ENCODE results near the gene MFNG.
"Not testable (repeated sequence)": the region's sequence is repeated elsewhere in the genome, so short reads cannot be mapped to it uniquely, and the experiment has no call there.

Gene MFNG

GRCh38 chr22:37486224-37486845, at the start of gene MFNG:
MFNG (minus strand) TSS chr22:37486384; CDS start chr22:37486177, 207 bp downstream.
- DNase-seq, result peak; percentile 90

- DNase-seq, result no peak
Measured at GRCh38 chr22:37535159-37535558, 49.0 kb upstream of the MFNG start.

DNA sequence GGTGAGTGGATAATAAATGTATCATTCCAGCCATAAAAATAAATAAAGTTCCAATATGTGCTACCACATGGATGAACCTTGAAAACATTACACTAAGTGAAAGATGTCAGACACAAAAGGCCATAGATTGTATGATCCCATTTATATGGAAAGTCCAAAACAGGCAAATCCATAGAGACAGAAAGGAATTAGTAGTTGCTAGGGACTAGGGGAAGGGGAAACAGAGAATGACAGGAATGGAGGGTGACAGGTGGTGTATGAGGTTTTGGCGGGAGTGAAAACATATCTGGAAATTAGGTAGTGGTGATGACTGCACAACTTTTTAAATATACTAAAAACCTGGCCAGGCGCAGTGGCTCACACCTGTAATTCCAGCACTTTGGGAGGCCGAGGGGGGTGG, 48.3 kb upstream of the MFNG start:
- DNase-seq, result no peak

GRCh38 chr22:37533995-37534394, 47.8 kb upstream of the MFNG start:
- peak; percentile 55 for DNase-seq

DNA sequence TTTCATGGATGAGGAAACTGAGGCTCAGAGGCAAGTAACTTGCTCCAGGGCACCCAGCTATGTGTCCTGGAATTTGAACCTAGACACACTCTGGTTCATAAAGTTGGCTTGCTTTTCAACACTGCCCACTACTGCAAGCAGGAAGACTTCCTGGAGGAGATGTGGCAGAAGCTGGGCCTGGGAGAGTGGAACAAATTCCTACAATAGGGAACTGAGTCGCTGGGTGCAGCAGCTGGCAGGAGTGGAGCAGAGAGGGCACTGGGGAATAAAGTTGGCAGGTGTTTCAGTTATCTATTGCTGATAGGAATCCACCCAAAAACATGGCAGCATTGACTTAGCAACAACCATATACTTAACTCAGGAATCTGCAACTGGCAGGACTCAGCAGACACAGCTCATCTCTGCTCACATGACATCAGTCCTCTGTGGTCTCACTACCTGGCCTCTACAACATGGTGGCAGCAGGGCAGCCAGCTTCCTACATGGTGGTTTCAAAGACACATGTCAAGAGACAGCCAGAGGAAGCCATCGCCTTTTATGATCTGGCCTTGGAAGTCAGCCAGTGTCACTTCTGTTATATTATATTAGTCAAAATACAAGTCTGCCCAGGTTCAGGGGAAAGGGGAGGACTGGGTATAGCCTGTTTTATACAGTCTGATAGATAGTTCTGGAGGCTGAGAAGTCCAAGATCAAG, 43.6 kb upstream of the MFNG start:
- peak; percentile 28 for DNase-seq

DNA sequence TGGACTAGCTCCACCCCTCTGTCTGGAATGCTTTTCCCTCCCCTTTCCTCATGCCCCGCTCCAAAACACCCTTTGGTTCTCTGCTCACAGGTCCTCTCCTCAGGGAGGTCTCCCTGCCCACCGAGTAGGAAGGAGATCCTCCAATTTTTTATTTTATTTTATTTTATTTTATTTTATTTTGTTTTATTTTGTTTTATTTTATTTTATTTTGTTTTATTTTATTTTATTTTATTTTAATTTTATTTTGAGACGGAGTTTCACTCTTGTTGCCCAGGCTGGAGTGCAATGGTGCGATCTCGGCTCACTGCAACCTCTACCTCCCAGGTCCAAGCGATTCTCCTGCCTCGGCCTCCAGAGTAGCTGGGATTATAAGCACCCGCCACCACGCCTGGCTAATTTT, 41.8 kb upstream of the MFNG start:
- DNase-seq, result not testable (repeated sequence)

GRCh38 chr22:37527081-37527752, 41.0 kb upstream of the MFNG start:
- DNase-seq, result not testable (repeated sequence)

DNA sequence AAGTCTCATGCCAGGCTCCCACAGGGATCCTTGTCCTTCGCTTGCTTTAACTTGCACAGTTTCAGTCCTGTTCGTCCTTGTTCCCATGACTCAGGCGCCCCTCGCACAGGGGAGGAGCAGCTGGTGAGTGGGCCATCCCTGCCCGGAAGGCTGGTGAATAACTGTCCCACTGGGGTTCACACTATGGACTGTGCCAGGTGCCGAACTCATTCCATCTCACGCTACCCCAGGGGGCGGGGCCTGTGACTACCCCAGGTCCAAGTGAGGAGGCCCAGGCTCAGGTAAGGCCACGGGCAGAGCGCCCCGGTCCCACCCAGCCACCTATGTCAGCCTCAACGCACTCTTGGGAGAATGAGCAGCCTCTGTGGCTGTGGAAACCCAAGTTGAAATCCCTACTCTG, 40.2 kb upstream of the MFNG start:
- no peak for DNase-seq

- no peak for DNase-seq
Measured at GRCh38 chr22:37525746-37526350, 39.7 kb upstream of the MFNG start.

DNA sequence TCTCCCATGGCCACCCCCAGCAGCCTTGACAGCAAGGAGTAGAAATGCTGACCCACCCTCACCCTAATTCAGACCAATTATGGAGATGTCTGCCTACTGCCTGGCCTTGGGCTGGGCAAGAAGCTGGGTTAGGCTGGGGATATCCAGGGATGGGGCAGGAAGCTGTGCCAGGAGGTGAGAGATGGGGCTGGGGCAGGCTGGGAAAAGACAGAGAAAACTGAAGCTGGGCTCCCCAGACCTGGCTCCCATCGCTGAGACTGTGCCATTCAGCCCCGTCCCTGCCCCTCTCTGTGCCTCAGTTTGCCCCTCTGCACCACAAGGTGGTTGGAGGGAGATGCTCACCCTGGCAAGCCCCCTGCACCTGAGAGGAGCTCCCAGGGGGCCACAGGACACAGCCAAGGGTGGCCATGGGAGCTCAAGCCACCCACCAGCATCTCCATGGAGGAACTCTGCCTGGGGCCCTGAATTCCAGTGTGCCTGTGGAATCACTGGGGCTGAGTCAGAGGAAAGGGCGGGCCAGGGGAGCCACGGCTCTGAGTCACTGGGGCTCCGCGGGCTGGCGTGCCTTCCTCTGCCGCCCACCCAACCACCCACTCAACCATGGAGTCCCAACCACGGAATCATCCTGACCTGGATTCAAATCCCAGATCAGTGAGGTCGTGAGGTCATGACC, 39.0 kb upstream of the MFNG start:
- DNase-seq, result no peak

- DNase-seq, result no peak
Measured at GRCh38 chr22:37522482-37522881, 36.3 kb upstream of the MFNG start.

- no peak for DNase-seq
Measured at GRCh38 chr22:37521236-37521739, 35.1 kb upstream of the MFNG start.

DNA sequence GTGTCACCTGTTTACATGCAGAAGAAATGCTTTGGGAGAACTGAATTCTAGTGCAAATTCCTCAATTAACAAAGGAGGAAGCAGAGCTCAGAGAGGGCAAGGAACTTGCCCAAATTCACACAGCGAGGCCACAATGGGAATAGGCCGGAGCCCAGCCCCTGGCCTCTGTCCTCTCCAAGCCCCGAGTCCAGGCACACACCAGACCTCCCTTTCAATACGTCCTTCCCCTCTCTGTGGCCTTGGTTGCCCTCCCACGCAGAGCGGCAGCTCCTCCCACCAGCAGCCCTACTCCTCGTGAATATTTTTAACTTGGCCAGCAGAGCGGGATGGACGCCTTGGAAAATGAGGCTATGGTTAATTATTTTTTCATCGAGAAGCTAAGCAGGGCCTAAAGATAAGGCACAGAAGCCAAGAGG, 34.6 kb upstream of the MFNG start:
- no peak for DNase-seq

GRCh38 chr22:37519268-37520195, 33.3 kb upstream of the MFNG start, which contains the start of gene CARD10:
CARD10 (minus strand) TSS chr22:37519415; CDS start chr22:37519200, 215 bp downstream.
- DNase-seq, result no peak

GRCh38 chr22:37518509-37519267, 32.5 kb upstream of the MFNG start:
- DNase-seq, result no peak

DNA sequence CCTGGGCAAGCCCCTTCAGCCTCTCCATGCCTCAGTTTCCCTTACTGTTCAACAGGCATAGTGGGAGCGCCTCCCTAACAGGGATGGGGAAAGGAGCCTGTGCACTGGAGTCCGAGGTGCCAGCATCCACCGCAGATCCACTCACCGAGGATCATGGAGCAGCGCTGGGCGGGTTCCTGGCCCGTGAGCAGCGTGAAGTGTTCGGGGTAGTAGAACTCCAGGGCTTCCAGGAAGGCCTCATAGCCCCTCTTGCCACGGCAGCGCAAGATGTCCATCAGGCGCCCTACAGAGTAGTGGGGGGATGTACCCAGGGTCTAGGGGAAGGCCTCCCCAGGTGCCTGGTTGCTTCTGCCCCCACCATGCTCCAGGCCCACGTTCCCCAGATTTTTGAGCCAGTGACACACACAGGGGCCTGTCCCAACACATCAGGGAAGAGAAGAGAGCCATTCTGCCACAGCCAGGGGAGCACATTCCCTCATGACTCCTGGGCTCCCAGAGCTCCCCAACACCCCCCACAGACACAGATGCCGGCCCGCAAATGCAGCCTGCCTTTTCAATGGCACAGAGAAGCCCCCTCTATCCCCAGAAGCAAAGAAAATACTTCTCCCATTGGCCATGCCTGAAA, 31.8 kb upstream of the MFNG start:
- DNase-seq, result no peak

DNA sequence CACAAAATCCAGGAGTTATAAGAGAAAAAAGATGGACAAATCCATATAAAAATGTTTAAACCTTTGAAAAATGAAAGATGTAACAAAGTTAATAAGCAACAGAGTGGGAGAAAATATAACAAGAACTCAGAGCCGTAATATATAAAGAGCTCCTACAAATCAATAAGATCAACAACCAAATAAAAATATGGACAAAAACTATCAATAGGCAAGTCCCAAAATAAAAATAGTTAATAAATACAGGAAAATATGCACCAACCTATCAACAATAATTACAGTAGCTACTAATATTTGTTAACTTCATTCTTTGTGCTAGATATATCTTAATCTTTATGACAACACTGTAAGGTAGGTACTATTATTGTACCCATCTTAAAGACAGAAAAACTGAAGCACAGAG, 30.3 kb upstream of the MFNG start:
- DNase-seq, result no peak

GRCh38 chr22:37515901-37516300, 29.7 kb upstream of the MFNG start:
- DNase-seq, result no peak

DNA sequence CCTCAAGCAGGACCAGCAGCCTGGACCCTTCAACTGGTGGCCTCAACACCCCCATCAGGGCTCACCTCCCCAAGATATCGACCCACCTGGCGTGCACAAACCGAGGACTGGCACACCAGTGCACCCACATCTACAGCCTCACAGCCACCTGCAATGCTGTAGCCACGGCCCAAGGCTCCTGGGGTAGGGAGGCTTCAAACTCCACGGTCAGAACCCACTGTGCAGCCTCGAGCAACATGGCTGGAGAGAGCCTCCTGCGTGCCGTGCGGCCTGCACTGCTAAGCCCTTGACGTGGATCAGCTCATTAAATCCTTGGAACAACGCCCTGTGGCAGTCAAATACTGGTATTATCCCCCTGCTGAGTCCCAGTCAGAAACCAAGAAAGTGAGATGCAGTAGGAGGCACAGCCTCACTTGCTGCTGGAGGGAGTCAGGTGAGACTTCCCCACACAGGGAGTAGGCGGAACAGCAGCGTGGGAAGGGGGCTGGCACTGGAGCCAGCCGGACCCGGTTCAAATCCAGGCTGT, 28.4 kb upstream of the MFNG start:
- DNase-seq, result no peak
